HepG2 (cell line): ENCODE measurements around the gene LMOD2. TPM values are rescaled to one million over a fixed set of nuclear protein-coding genes. Genes with fewer than 3 reads are reported as not detected.

Source experiments
- ATAC-seq: fragments of 200-7000 bp; cut with Tn5 transposase; 3 replicates; pipeline ENCODE4 v1.9.1; 2020; ENCODE audit warnings: mild to moderate bottlenecking, moderate library complexity
- BruUV-seq: library from RNA; stranded (reverse); fragments of 400-500 nt; replicated peaks from 2 replicates; lab custom pipeline; 2021; lab: Mats Ljungman, UMichigan
- CTCF ChIA-PET: fragments of 300-600 bp; formaldehyde crosslinking; extraction: SDS; loops from one replicate; lab custom pipeline; 2021; ENCODE audit warnings: low total read pairs, inconsistent platforms, low intra/inter-chr PET ratio; lab: Yijun Ruan, JAX
- POLR2A ChIA-PET: fragments of 350-600 bp; sonication (Branson Sonifier 250); formaldehyde crosslinking; loops from one replicate; lab custom pipeline; 2020; ENCODE audit warnings: antibody characterized with exemption, inconsistent platforms; lab: Yijun Ruan, JAX
- DNase-seq: peaks from one replicate; pipeline ENCODE4 v3.0.0-alpha.2; 2015; ENCODE audit warnings: low spot score
- FAIRE-seq: peaks from 3 replicates; lab custom pipeline; 2011; peaks lifted over from hg19 to GRCh38; lab: Jason Lieb, UNC
- H2AFZ ChIP-seq: one replicate; pipeline ENCODE4 v1.6.1; 2011; ENCODE audit warnings: low read length, inconsistent platforms
- H3K27ac ChIP-seq: fragments of 300-600 bp; 3 replicates; pipeline ENCODE4 v1.8.0; 2011; ENCODE audit warnings: mixed run types, mild to moderate bottlenecking, mixed read lengths, low read length, inconsistent platforms; ENCODE audit not compliant: insufficient read depth; ENCODE audit errors: extremely low read length
- H3K27me3 ChIP-seq, 2 experiments: fragments of 200-600 bp in 1 of 2; 2 replicates in 1 of 2; 3 replicates in 1 of 2; pipeline versions ENCODE4 v1.6.0 to v1.8.0; 2011; ENCODE audit warnings: low read length in 2 of 2, mild to moderate bottlenecking in 2 of 2, moderate library complexity in 2 of 2, inconsistent platforms in 1 of 2; ENCODE audit not compliant: insufficient read depth in 2 of 2, control insufficient read depth in 1 of 2
- H3K36me3 ChIP-seq, 2 experiments: fragments of 200-600 bp in 1 of 2; replicated peaks in 1 of 2; 2 replicates in 1 of 2; 3 replicates in 1 of 2; pipeline versions ENCODE4 v1.5.1 to v1.8.0; 2011; ENCODE audit warnings: low read length in 2 of 2, inconsistent platforms in 1 of 2; ENCODE audit not compliant: insufficient read depth in 2 of 2, control insufficient read depth in 1 of 2
- H3K4me1 ChIP-seq: 2 replicates; pipeline ENCODE4 v1.5.1; 2012; ENCODE audit warnings: low read length, inconsistent platforms; ENCODE audit not compliant: insufficient read depth
- H3K4me2 ChIP-seq: 2 replicates; pipeline ENCODE4 v1.6.0; 2011; ENCODE audit warnings: low read depth, low read length, inconsistent platforms
- H3K4me3 ChIP-seq, 3 experiments: fragments of 200-600 bp in 1 of 3; sonication (generic), shearing (Covaris generic) in 1 of 3; replicated peaks in 1 of 3; 2 replicates each; pipeline ENCODE4 v1.5.1; 2011 to 2016; ENCODE audit warnings: low read length in 3 of 3, inconsistent platforms in 2 of 3, low read depth in 2 of 3, mild to moderate bottlenecking in 2 of 3, control low read depth in 1 of 3, mixed read lengths in 1 of 3; ENCODE audit not compliant: insufficient read depth in 1 of 3
- H3K79me2 ChIP-seq: one replicate; pipeline ENCODE4 v1.6.1; 2011; ENCODE audit warnings: low read length, inconsistent platforms; ENCODE audit not compliant: insufficient read depth
- H3K9ac ChIP-seq: 2 replicates; pipeline ENCODE4 v1.6.0; 2011; ENCODE audit warnings: mild to moderate bottlenecking, low read depth, low read length, inconsistent platforms; ENCODE audit not compliant: insufficient read depth
- H3K9me3 ChIP-seq: 2 replicates; pipeline ENCODE4 v1.5.1; 2012; ENCODE audit warnings: mild to moderate bottlenecking, low read length
- H4K20me1 ChIP-seq: 2 replicates; pipeline ENCODE4 v1.6.0; 2011; ENCODE audit warnings: inconsistent platforms, mild to moderate bottlenecking, low read length, moderate library complexity; ENCODE audit not compliant: insufficient read depth
- BRF2 ChIP-seq: sonication (generic); formaldehyde crosslinking; IDR thresholded peaks from 2 replicates; pipeline ENCODE4 v1.8.1; 2022; ENCODE audit warnings: mild to moderate bottlenecking, missing genetic modification reagents
- E2F1 ChIP-seq: sonication (generic); formaldehyde crosslinking; IDR thresholded peaks from 2 replicates; pipeline ENCODE4 v1.5.0; 2020; ENCODE audit warnings: missing genetic modification reagents
- HMG20A ChIP-seq: IDR thresholded peaks from 2 replicates; pipeline ENCODE4 v1.6.1; 2016; ENCODE audit warnings: borderline replicate concordance
- HNRNPLL ChIP-seq: fragments of 200-400 bp; formaldehyde crosslinking; IDR thresholded peaks from 2 replicates; pipeline ENCODE4 v1.6.1; 2017; ENCODE audit warnings: mild to moderate bottlenecking, low read depth, low read length; ENCODE audit not compliant: poor library complexity, severe bottlenecking
- NFRKB ChIP-seq: fragments of 450-650 bp; IDR thresholded peaks from 2 replicates; pipeline ENCODE4 v1.6.1; 2017
- ZBTB1 ChIP-seq: sonication (generic); formaldehyde crosslinking; IDR thresholded peaks from 2 replicates; pipeline ENCODE4 v1.4.0; 2020; ENCODE audit warnings: missing genetic modification reagents, borderline replicate concordance
- ZNF235 ChIP-seq: sonication (generic); formaldehyde crosslinking; IDR thresholded peaks from 2 replicates; pipeline ENCODE4 v1.8.1; 2023; ENCODE audit warnings: mild to moderate bottlenecking, missing genetic modification reagents, borderline replicate concordance
- ZNF280B ChIP-seq: sonication (generic); formaldehyde crosslinking; IDR thresholded peaks from 2 replicates; pipeline ENCODE4 v1.5.0; 2020; ENCODE audit warnings: missing genetic modification reagents, mild to moderate bottlenecking, borderline replicate concordance
- ZNF331 ChIP-seq: sonication (generic); formaldehyde crosslinking; IDR thresholded peaks from 2 replicates; pipeline ENCODE4 v1.4.0; 2020; ENCODE audit warnings: missing genetic modification reagents
- ZNF556 ChIP-seq: sonication (generic); formaldehyde crosslinking; IDR thresholded peaks from 2 replicates; pipeline ENCODE4 v1.4.0; 2020; ENCODE audit warnings: mild to moderate bottlenecking, missing genetic modification reagents, borderline replicate concordance
- ZNF652 ChIP-seq: IDR thresholded peaks from 2 replicates; pipeline ENCODE4 v1.6.1; 2016; ENCODE audit warnings: low read depth, borderline replicate concordance
- ZZZ3 ChIP-seq: sonication (generic); formaldehyde crosslinking; IDR thresholded peaks from 2 replicates; pipeline ENCODE4 v1.4.0; 2020; ENCODE audit warnings: missing genetic modification reagents, mild to moderate bottlenecking, borderline replicate concordance
- in situ Hi-C: cut with HindIII; loops from 2 replicates; pipeline ENCODE4 v1.10.0; 2017; ENCODE audit warnings: low pct_unique_long_range_greater_than_20kb; ENCODE audit not compliant: extremely low pct_ligation_motif_present
- intact Hi-C: fragments of 100-400 bp; cut with micrococcal nuclease; formaldehyde crosslinking; loops from one replicate; pipeline ENCODE4 v1.10.0; 2022; ENCODE audit not compliant: unreplicated experiment
- polyA plus RNA-seq, 8 experiments: library from polyadenylated mRNA; depleted of rRNA in 3 of 8; stranded (reverse) in 7 of 8; unstranded in 1 of 8; fragments of >200 nt; fragmentation: Illumina TruSeq in 4 of 8; extraction: Trizol in 4 of 8; gene quantifications; 2 replicates each; pipeline versions ENCODE4 v1.2.1 to v1.2.3, GENCODE V29; 2011 to 2016; ENCODE audit warnings: low read depth in 4 of 8, missing spikeins in 1 of 8, mixed read lengths in 1 of 8; ENCODE audit not compliant: insufficient read depth in 1 of 8
- total RNA-seq, 5 experiments: library from RNA; depleted of rRNA; stranded (reverse); fragments of >200 nt; fragmentation: Illumina TruSeq; extraction: Trizol; gene quantifications; 2 replicates each; pipeline ENCODE4 v1.2.3, GENCODE V29; 2016; ENCODE audit warnings: low read depth in 1 of 5
- TF ChIP-seq, protein P1 (sequence below): sonication (generic); formaldehyde crosslinking; IDR thresholded peaks from 2 replicates; pipeline ENCODE4 v1.8.1; 2023; ENCODE audit warnings: mild to moderate bottlenecking, missing genetic modification reagents
- TF ChIP-seq, protein P2 (sequence below): sonication (generic); formaldehyde crosslinking; IDR thresholded peaks from 2 replicates; pipeline ENCODE4 v1.4.0; 2020; ENCODE audit warnings: missing genetic modification reagents, borderline replicate concordance

LMOD2 gene
- total and polyA plus RNA-seq, 2 of the 13 experiments (the other 11 are each of a cell fraction or from before 2014, with no cell fraction given) = not detected

DNA sequence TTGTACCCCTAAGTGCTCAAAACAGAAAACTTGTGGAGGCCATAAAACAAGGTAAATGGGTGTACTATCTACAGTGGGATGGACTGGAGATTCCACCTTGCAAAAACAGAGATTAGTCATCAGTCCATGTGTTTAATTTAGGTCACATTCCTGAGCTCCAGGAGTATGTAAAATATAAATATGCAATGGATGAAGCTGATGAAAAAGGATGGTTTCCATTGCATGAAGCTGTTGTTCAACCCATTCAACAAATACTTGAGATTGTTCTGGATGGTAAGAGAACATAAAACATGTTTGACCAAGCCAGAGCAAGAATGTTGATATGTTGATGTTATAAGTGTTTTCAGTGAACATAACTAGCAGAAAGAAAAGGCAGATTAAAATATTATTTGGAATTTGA, 39.4 kb upstream of the LMOD2 start:
- H3K9me3 ChIP-seq = no peaks in the 10 kb centered on the region
- H4K20me1 ChIP-seq = no peaks in the 10 kb centered on the region
- no peak overlapping the region for H3K9ac ChIP-seq
- H3K27ac ChIP-seq = no peak overlapping the region
- in situ Hi-C loops (no loop called here), intact Hi-C loops (no loop called here)
- no peak for FAIRE-seq
- no peak overlapping the region for H3K4me3 ChIP-seq
- H3K79me2 ChIP-seq = no peaks in the 10 kb centered on the region
- H3K27me3 ChIP-seq = no peaks in the 10 kb centered on the region
- ChIA-PET CTCF (no interaction called here), POLR2A (no interaction called here)
- H3K4me2 ChIP-seq = no peak overlapping the region
- peaks cover 14% of the 10 kb centered on the region for H3K4me1 ChIP-seq
- H3K36me3 ChIP-seq = no peaks in the 10 kb centered on the region
- no TSS peak for BruUV-seq
- no peak for DNase-seq
- no peak for ATAC-seq
- H2AFZ ChIP-seq = no peak overlapping the region
- TF ChIP-seq, protein P1, sequence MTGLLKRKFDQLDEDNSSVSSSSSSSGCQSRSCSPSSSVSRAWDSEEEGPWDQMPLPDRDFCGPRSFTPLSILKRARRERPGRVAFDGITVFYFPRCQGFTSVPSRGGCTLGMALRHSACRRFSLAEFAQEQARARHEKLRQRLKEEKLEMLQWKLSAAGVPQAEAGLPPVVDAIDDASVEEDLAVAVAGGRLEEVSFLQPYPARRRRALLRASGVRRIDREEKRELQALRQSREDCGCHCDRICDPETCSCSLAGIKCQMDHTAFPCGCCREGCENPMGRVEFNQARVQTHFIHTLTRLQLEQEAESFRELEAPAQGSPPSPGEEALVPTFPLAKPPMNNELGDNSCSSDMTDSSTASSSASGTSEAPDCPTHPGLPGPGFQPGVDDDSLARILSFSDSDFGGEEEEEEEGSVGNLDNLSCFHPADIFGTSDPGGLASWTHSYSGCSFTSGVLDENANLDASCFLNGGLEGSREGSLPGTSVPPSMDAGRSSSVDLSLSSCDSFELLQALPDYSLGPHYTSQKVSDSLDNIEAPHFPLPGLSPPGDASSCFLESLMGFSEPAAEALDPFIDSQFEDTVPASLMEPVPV = no peak
- TF ChIP-seq ZZZ3 (no peak), HMG20A (CRISPR knock-in tag) (no peak), E2F1 (CRISPR knock-in tag) (no peak), HNRNPLL (no peak), ZNF556 (CRISPR knock-in tag) (no peak), ZNF652 (CRISPR knock-in tag) (no peak), BRF2 (CRISPR knock-in tag) (no peak), ZBTB1 (CRISPR knock-in tag) (no peak), ZNF280B (no peak), NFRKB (no peak), ZNF235 (CRISPR knock-in tag) (no peak), ZNF331 (CRISPR knock-in tag) (no peak)
- TF ChIP-seq, protein P2, sequence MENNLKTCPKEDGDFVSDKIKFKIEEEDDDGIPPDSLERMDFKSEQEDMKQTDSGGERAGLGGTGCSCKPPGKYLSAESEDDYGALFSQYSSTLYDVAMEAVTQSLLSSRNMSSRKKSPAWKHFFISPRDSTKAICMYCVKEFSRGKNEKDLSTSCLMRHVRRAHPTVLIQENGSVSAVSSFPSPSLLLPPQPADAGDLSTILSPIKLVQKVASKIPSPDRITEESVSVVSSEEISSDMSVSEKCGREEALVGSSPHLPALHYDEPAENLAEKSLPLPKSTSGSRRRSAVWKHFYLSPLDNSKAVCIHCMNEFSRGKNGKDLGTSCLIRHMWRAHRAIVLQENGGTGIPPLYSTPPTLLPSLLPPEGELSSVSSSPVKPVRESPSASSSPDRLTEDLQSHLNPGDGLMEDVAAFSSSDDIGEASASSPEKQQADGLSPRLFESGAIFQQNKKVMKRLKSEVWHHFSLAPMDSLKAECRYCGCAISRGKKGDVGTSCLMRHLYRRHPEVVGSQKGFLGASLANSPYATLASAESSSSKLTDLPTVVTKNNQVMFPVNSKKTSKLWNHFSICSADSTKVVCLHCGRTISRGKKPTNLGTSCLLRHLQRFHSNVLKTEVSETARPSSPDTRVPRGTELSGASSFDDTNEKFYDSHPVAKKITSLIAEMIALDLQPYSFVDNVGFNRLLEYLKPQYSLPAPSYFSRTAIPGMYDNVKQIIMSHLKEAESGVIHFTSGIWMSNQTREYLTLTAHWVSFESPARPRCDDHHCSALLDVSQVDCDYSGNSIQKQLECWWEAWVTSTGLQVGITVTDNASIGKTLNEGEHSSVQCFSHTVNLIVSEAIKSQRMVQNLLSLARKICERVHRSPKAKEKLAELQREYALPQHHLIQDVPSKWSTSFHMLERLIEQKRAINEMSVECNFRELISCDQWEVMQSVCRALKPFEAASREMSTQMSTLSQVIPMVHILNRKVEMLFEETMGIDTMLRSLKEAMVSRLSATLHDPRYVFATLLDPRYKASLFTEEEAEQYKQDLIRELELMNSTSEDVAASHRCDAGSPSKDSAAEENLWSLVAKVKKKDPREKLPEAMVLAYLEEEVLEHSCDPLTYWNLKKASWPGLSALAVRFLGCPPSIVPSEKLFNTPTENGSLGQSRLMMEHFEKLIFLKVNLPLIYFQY (CRISPR knock-in tag) = no peak
